GM12878 (cell line): ENCODE results near the gene TRPT1.

Experiments used
- EZH2 ChIP-seq: IDR thresholded peaks from 2 replicates; pipeline ENCODE4 v1.6.1; 2012; ENCODE audit warnings: low read depth, mild to moderate bottlenecking, control low read depth, inconsistent platforms, low read length, borderline replicate concordance; ENCODE audit not compliant: control insufficient read depth
- FOXK2 ChIP-seq: fragments of 450-650 bp; IDR thresholded peaks from 2 replicates; pipeline ENCODE4 v1.6.1; 2017; ENCODE audit warnings: mild to moderate bottlenecking, moderate library complexity
- KDM1A ChIP-seq: fragments of 200-600 bp; sonication (generic); IDR thresholded peaks from 2 replicates; pipeline ENCODE4 v1.6.1; 2016; ENCODE audit warnings: borderline replicate concordance
- RBBP5 ChIP-seq: fragments of 200-600 bp; sonication (generic); conservative IDR thresholded peaks from 2 replicates; pipeline ENCODE4 v1.6.1; 2016
- TCF12 ChIP-seq: IDR thresholded peaks from 2 replicates; pipeline ENCODE4 v1.6.1; 2011; ENCODE audit warnings: low read depth, mild to moderate bottlenecking, low read length
- ZNF24 ChIP-seq: fragments of 450-650 bp; IDR thresholded peaks from 2 replicates; pipeline ENCODE4 v1.6.1; 2017; ENCODE audit warnings: antibody characterized with exemption, mild to moderate bottlenecking
- TF ChIP-seq, protein P1 (sequence below): IDR thresholded peaks from 2 replicates; pipeline ENCODE4 v1.6.1; 2012; ENCODE audit warnings: low read depth, low read length, improper control_type of control experiment
- TF ChIP-seq, protein P2 (sequence below), 3 experiments: IDR thresholded peaks in 2 of 3; conservative IDR thresholded peaks in 1 of 3; 2 replicates each; pipeline ENCODE4 v1.5.1; 2011; ENCODE audit warnings: low read depth in 3 of 3, low read length in 3 of 3, mild to moderate bottlenecking in 3 of 3, control low read depth in 2 of 3, moderate library complexity in 2 of 3, inconsistent platforms in 1 of 3, mixed read lengths in 1 of 3; ENCODE audit not compliant: control insufficient read depth in 2 of 3, insufficient read depth in 1 of 3; ENCODE audit errors: extremely low read depth in 1 of 3
- TF ChIP-seq, protein P3 (sequence below): IDR thresholded peaks from 2 replicates; pipeline ENCODE4 v1.6.1; 2012; ENCODE audit warnings: low read length, inconsistent platforms
- TF ChIP-seq, protein P4 (sequence below): fragments of 450-650 bp; IDR thresholded peaks from 2 replicates; pipeline ENCODE4 v1.6.1; 2018; ENCODE audit warnings: borderline replicate concordance, mild to moderate bottlenecking; ENCODE audit not compliant: partially characterized antibody

DNA sequence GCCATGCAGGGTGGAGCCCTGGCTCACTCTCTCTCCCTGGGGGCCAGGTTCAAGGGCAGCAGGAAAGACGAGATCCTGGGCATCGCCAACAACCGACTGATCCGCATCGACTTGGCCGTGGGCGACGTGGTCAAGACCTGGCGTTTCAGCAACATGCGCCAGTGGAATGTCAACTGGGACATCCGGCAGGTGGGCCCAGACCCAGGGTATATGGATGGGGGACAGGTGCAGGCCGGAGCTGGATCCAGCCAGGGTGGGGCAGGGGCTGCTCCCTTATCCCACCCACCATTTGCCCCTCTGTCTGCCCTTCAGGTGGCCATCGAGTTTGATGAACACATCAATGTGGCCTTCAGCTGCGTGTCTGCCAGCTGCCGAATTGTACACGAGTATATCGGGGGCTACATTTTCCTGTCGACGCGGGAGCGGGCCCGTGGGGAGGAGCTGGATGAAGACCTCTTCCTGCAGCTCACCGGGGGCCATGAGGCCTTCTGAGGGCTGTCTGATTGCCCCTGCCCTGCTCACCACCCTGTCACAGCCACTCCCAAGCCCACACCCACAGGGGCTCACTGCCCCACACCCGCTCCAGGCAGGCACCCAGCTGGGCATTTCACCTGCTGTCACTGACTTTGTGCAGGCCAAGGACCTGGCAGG, 2.9 kb downstream of the TRPT1 start:
- TF ChIP-seq, protein P1, sequence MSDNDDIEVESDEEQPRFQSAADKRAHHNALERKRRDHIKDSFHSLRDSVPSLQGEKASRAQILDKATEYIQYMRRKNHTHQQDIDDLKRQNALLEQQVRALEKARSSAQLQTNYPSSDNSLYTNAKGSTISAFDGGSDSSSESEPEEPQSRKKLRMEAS, result no peak
- TF ChIP-seq, protein P2, sequence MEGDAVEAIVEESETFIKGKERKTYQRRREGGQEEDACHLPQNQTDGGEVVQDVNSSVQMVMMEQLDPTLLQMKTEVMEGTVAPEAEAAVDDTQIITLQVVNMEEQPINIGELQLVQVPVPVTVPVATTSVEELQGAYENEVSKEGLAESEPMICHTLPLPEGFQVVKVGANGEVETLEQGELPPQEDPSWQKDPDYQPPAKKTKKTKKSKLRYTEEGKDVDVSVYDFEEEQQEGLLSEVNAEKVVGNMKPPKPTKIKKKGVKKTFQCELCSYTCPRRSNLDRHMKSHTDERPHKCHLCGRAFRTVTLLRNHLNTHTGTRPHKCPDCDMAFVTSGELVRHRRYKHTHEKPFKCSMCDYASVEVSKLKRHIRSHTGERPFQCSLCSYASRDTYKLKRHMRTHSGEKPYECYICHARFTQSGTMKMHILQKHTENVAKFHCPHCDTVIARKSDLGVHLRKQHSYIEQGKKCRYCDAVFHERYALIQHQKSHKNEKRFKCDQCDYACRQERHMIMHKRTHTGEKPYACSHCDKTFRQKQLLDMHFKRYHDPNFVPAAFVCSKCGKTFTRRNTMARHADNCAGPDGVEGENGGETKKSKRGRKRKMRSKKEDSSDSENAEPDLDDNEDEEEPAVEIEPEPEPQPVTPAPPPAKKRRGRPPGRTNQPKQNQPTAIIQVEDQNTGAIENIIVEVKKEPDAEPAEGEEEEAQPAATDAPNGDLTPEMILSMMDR (IDR thresholded peaks at IDR 0.05 in 2 of 3, conservative IDR thresholded peaks at IDR 0.05 in 1 of 3; ENCODE audit: control insufficient read depth in 2 of 3, extremely low read depth in 1 of 3, insufficient read depth in 1 of 3, low read depth in 3 of 3, low read length in 3 of 3), result no peak
- TF ChIP-seq TCF12, result no peak
- TF ChIP-seq FOXK2, result no peak
- no peak for TF ChIP-seq RBBP5
- TF ChIP-seq EZH2, result no peak
- TF ChIP-seq, protein P3, sequence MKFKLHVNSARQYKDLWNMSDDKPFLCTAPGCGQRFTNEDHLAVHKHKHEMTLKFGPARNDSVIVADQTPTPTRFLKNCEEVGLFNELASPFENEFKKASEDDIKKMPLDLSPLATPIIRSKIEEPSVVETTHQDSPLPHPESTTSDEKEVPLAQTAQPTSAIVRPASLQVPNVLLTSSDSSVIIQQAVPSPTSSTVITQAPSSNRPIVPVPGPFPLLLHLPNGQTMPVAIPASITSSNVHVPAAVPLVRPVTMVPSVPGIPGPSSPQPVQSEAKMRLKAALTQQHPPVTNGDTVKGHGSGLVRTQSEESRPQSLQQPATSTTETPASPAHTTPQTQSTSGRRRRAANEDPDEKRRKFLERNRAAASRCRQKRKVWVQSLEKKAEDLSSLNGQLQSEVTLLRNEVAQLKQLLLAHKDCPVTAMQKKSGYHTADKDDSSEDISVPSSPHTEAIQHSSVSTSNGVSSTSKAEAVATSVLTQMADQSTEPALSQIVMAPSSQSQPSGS, result no peak
- TF ChIP-seq KDM1A, result no peak
- TF ChIP-seq, protein P4, sequence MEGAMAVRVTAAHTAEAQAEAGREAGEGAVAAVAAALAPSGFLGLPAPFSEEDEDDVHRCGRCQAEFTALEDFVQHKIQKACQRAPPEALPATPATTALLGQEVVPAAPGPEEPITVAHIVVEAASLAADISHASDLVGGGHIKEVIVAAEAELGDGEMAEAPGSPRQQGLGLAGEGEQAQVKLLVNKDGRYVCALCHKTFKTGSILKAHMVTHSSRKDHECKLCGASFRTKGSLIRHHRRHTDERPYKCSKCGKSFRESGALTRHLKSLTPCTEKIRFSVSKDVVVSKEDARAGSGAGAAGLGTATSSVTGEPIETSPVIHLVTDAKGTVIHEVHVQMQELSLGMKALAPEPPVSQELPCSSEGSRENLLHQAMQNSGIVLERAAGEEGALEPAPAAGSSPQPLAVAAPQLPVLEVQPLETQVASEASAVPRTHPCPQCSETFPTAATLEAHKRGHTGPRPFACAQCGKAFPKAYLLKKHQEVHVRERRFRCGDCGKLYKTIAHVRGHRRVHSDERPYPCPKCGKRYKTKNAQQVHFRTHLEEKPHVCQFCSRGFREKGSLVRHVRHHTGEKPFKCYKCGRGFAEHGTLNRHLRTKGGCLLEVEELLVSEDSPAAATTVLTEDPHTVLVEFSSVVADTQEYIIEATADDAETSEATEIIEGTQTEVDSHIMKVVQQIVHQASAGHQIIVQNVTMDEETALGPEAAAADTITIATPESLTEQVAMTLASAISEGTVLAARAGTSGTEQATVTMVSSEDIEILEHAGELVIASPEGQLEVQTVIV, result no peak
- no peak for TF ChIP-seq ZNF24
